ENCODE data around the gene NBDY. TPM values are rescaled to one million over a fixed set of nuclear protein-coding genes. Genes with fewer than 3 reads are reported as not detected.
A peak's percentile ranks its signal among the peaks of the same experiment; 100 is the strongest.
"Not testable (repeated sequence)": the region's sequence is repeated elsewhere in the genome, so short reads cannot be mapped to it uniquely, and the experiment has no call there.

Gene NBDY
- total RNA-seq (ENCODE audit: unreplicated experiment) = 53.6 TPM
- long read RNA-seq, transcript NBDY-201 (3 exons, 1,529 nt) = major isoform, 48 of 50 reads
- long read RNA-seq, partial matches to known transcripts = 0 of 50 reads
- long read RNA-seq, other reads (novel, unspliced or antisense) = 0 of 50 reads

DNA sequence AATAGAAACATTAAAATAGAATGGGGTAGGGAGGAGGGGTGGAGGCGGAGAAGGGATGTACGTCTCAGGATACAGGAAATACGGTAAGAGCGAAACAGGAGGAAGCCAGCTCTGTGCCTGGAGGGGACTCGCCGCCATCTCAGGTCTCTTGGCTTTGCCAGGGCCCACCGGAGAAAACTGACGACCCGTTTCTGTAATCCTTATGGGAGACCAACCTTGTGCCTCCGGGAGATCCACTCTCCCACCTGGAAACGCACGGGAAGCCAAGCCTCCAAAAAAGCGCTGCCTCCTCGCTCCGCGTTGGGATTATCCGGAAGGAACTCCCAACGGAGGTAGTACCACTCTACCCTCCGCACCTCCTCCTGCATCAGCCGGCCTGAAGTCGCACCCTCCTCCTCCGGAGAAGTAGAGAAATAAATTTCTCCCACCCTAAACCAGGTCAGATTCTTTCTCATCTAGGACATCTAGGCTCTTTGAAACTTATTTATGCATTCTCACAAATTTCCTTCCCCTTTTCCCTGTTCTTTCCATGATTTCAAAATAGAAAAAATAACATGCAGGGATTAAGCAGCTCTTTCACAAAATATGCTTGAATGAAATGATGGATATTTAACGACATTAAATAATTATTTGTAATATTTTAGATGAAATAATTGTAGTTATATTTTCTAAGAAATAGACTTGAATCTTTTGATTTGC, at the start of gene NBDY:
TSS of gene NBDY (plus strand) at position 92 of the 699 bp plus-strand sequence. CDS start at position 203, 111 bp downstream.
- peak; percentile 38 for DNase-seq
- Mint-ChIP-seq H3K4me3 (ENCODE audit: unreplicated experiment) (peak within 1 kb of the TSS; percentile 96), H3K4me1 (ENCODE audit: low read depth, unreplicated experiment) (no peaks in the 10 kb centered on the region), H3K9me3 (ENCODE audit: unreplicated experiment) (peaks cover 2% of the 10 kb centered on the region), H3K36me3 (ENCODE audit: unreplicated experiment) (no peaks in the 10 kb centered on the region), H3K27ac (ENCODE audit: unreplicated experiment) (peak within 1 kb of the TSS; percentile 86), H3K27me3 (ENCODE audit: unreplicated experiment) (no peaks in the 10 kb centered on the region)
- TF ChIP-seq CTCF (IDR thresholded peaks at IDR 0.05; ENCODE audit: partially characterized antibody, unreplicated experiment) = no peak

DNA sequence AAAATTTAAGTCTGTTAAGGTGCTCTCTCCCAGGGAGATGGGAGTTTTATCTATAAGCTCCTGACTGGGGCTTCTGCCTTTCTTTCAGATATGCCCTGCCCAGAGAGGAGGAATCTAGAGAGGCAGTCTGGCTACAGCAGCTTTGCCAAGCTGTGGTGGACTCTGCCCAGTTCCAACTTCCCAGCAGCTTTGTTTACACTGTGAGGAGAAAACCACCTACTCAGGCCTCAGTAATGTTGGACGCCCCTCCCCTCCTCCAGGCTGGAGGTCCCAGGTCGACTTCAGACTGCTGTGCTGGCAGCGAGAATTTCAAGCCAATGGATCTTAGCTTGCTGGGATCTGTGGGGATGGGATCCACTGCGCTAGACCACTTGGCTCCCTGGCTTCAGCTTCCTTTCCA, 24.5 kb upstream of the NBDY start:
- not testable (repeated sequence) for H3K4me3 Mint-ChIP-seq (ENCODE audit: unreplicated experiment); H3K9me3 Mint-ChIP-seq (ENCODE audit: unreplicated experiment); H3K36me3 Mint-ChIP-seq (ENCODE audit: unreplicated experiment); H3K27ac Mint-ChIP-seq (ENCODE audit: unreplicated experiment); H3K4me1 Mint-ChIP-seq (ENCODE audit: low read depth, unreplicated experiment); H3K27me3 Mint-ChIP-seq (ENCODE audit: unreplicated experiment); DNase-seq

DNA sequence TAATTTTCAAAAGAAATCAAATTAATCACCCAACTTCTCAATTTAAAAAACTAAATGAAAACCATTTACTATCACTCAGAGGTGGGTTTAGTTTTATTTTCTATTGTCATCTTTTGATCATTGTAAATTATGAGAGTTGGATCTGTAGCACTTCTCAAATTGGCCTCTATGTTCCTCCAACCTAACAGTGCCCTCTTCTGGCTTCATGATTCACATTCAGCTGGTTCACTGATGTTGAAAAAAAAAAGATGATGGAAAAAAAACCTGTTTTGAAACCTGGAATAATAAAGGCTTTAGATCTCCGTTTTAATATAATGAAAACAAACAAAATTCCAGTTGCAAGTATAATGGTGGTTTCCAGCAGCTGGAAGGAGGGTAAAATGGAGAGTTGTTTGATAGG, 2.4 kb upstream of the NBDY start:
- DNase-seq = no peak
- TF ChIP-seq CTCF (IDR thresholded peaks at IDR 0.05; ENCODE audit: partially characterized antibody, unreplicated experiment) = peak; percentile 36
- H3K4me3 Mint-ChIP-seq (ENCODE audit: unreplicated experiment) = no peak overlapping the region

GRCh38 chrX:56727531-56727930, 1.5 kb upstream of the NBDY start:
- Mint-ChIP-seq H3K27me3 (ENCODE audit: unreplicated experiment) (no peaks in the 10 kb centered on the region), H3K9me3 (ENCODE audit: unreplicated experiment) (peaks cover 2% of the 10 kb centered on the region), H3K4me3 (ENCODE audit: unreplicated experiment) (no peak overlapping the region), H3K36me3 (ENCODE audit: unreplicated experiment) (no peaks in the 10 kb centered on the region), H3K4me1 (ENCODE audit: low read depth, unreplicated experiment) (no peaks in the 10 kb centered on the region), H3K27ac (ENCODE audit: unreplicated experiment) (no peak overlapping the region)
- TF ChIP-seq CTCF (IDR thresholded peaks at IDR 0.05; ENCODE audit: partially characterized antibody, unreplicated experiment) = no peak
- DNase-seq = no peak

More for the DNA sequence above, 2.4 kb upstream of the NBDY start:
- Mint-ChIP-seq H3K27me3 (ENCODE audit: unreplicated experiment) (no peaks in the 10 kb centered on the region), H3K9me3 (ENCODE audit: unreplicated experiment) (peaks cover 2% of the 10 kb centered on the region), H3K4me1 (ENCODE audit: low read depth, unreplicated experiment) (no peaks in the 10 kb centered on the region), H3K27ac (ENCODE audit: unreplicated experiment) (no peak overlapping the region), H3K36me3 (ENCODE audit: unreplicated experiment) (no peaks in the 10 kb centered on the region)

DNA sequence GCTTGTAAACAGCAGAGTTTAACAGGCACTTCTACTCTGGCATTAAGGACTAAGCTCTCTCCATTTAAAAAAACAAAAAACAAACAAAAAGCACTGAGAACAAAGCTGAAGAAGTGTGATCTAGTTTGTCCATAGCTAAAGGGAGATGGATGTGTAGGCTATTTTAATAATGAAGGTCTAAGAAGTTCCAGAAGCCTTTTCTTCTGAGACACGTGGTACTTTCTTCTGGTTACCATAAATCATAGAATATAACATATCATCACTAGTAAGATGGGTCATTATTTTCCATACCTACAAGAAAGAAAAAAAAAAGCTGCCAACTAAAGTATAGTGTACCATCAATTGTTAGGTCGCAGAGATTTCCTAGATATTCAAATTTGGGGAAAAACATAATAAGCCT, 722 bp upstream of the NBDY start:
- no peak overlapping the region for H3K27ac Mint-ChIP-seq (ENCODE audit: unreplicated experiment)
- H3K27me3 Mint-ChIP-seq (ENCODE audit: unreplicated experiment) = no peaks in the 10 kb centered on the region
- H3K4me1 Mint-ChIP-seq (ENCODE audit: low read depth, unreplicated experiment) = no peaks in the 10 kb centered on the region
- H3K36me3 Mint-ChIP-seq (ENCODE audit: unreplicated experiment) = no peaks in the 10 kb centered on the region
- H3K4me3 Mint-ChIP-seq (ENCODE audit: unreplicated experiment) = peak overlapping the region; percentile 63
- no peak for TF ChIP-seq CTCF (IDR thresholded peaks at IDR 0.05; ENCODE audit: partially characterized antibody, unreplicated experiment)
- no peak for DNase-seq
- peaks cover 2% of the 10 kb centered on the region for H3K9me3 Mint-ChIP-seq (ENCODE audit: unreplicated experiment)

Measured in glutamatergic neuron (in vitro differentiated cells).